NB4 (cell line): Measurements from ENCODE around the gene ITSN1.

Source experiments
- DNase-seq: peaks from one replicate; pipeline ENCODE4 v3.0.0; 2010; ENCODE audit warnings: low read depth
- H3K4me3 ChIP-seq: one replicate; pipeline ENCODE4 v1.5.1; 2011; ENCODE audit warnings: mild to moderate bottlenecking, low read depth, low read length, moderate library complexity
- MYC ChIP-seq: IDR thresholded peaks from 2 replicates; pipeline ENCODE4 v1.6.1; 2011; ENCODE audit warnings: low read depth, low read length
- POLR2A ChIP-seq: IDR thresholded peaks from 2 replicates; pipeline ENCODE4 v1.6.1; 2011; ENCODE audit warnings: mild to moderate bottlenecking; ENCODE audit not compliant: insufficient read length; ENCODE audit errors: extremely low read depth
- TF ChIP-seq, protein P1 (sequence below): IDR thresholded peaks from one replicate; pipeline ENCODE4 v1.5.1; 2012; ENCODE audit warnings: low read depth, low read length
- TF ChIP-seq, protein P2 (sequence below): IDR thresholded peaks from 2 replicates; pipeline ENCODE4 v1.6.1; 2011; ENCODE audit warnings: low read depth, low read length

ITSN1 gene

DNA sequence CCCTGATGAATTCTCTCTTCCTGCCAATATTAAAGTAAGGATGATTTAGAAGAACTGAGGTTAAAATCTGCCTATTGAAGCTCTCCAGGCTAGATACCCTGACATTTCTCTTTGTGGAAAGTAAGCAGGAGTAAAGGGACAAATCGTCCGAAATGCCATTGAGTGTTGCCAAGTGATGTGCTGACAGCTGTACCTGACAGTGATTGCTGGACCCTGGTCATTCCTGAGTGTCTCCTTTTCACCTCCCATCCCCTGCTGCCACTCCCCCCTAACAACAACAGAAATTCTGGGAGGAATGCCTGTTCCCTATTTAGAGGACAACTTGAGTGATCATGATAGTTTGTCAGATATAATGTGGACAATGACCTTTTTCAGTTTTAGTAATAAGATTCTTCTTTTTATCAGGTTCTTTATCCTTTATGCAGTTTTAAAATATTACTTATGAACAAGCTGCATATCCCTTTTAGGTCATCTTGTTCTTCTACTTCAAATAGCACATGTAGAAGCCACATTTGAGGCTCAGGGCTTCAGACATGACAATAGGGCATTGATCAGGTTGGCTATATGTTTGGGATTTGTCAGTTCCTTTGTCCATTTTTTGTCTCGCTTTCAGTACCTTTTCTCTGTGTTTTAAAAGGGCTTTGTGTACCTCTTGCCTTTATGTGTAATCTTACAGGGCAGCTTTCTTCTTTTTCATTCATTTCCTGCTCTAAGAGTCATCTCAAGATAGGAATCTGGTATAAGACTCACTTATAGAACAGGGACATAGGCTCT lies 56.0 kb downstream of the ITSN1 start:
- no peak overlapping the region for H3K4me3 ChIP-seq
- TF ChIP-seq POLR2A, result no peak
- no peak for TF ChIP-seq MYC
- TF ChIP-seq, protein P1, sequence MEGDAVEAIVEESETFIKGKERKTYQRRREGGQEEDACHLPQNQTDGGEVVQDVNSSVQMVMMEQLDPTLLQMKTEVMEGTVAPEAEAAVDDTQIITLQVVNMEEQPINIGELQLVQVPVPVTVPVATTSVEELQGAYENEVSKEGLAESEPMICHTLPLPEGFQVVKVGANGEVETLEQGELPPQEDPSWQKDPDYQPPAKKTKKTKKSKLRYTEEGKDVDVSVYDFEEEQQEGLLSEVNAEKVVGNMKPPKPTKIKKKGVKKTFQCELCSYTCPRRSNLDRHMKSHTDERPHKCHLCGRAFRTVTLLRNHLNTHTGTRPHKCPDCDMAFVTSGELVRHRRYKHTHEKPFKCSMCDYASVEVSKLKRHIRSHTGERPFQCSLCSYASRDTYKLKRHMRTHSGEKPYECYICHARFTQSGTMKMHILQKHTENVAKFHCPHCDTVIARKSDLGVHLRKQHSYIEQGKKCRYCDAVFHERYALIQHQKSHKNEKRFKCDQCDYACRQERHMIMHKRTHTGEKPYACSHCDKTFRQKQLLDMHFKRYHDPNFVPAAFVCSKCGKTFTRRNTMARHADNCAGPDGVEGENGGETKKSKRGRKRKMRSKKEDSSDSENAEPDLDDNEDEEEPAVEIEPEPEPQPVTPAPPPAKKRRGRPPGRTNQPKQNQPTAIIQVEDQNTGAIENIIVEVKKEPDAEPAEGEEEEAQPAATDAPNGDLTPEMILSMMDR, result no peak
- TF ChIP-seq, protein P2, sequence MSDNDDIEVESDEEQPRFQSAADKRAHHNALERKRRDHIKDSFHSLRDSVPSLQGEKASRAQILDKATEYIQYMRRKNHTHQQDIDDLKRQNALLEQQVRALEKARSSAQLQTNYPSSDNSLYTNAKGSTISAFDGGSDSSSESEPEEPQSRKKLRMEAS, result no peak
- DNase-seq, result no peak

DNA sequence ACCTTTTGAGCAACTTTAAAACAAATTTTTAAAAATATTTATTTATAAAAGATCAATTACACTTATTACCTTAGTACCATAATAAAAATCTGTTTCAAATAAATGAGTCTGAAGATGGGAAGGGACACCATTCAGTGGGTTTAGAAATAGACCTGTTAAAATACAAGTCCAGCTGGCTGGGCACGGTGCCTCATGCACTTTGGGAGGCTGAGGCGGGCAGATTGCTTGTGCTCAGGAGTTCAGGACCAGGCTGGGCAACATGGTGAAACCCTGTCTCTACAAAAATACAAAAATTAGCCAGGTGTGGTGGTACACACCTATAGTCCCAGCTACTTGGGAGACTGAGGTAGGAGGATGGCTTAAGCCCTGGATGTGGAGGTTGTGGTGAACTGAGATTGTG lies 57.0 kb downstream of the ITSN1 start:
- TF ChIP-seq, protein P2, result no peak
- TF ChIP-seq, protein P1, result no peak
- no peak for TF ChIP-seq POLR2A
- no peak for TF ChIP-seq MYC
- H3K4me3 ChIP-seq, result no peak overlapping the region
- DNase-seq, result no peak

DNA sequence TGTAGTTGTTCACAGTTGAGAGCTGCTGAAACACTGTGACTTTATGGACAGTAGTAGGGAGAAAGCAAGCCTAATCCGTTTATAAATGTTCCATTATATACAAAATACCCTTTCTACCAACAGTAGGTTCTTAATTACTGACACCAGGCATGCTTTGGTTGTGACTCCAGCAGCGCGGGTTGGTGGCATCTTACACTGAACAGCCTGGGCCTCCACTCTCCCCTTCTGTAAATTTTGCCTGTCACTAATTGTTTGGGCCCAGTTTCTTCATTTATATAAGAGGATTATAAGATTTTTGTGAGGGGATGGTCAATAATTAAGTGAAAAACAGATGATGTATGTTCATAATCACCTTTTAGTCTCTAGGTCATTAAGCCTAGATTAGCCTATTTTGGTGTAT lies 58.2 kb downstream of the ITSN1 start:
- H3K4me3 ChIP-seq, result no peak overlapping the region
- TF ChIP-seq, protein P2, result no peak
- no peak for TF ChIP-seq POLR2A
- TF ChIP-seq, protein P1, result no peak
- TF ChIP-seq MYC, result no peak
- DNase-seq, result no peak

DNA sequence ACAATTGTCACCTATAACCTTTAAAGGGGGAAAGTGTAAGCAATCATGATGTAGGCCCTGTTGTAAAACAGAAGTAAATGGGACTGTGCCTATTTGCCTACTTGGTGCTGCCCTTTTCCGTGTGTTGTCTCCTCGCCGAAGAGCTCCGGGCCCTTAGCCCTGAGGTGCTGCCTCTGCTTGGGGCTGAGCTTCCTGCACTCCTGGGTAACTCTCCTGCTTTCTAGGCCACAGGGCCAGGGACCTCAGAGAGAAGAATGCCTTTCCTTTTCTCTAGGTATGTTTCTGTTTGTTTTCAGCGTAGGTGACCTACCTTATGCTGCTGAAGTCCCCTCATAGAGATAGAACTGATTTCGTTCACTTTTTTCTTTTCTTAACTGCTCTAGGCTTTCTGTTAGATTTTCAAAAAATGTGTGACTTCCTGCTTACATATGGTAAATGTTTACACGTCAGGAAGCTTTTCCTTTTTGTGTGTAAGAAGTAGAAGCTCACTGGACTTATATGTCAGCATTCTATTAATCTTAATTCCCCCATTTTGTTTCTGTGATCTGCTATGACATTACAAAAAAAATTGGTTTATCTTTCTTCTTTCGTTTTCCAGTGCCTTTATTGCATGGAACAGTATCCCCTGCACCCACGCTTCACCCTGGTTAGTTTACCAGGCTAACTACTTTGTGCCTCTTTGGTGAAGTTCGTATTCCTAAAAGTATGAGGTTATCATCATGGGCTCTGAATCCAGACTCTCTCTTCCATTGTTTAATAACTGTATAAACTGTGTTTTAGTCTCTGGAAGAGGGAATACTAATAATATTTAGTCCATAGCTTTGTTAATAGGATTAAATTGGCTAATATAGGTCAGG lies 61.7 kb downstream of the ITSN1 start:
- TF ChIP-seq POLR2A (no peak), MYC (no peak)
- TF ChIP-seq, protein P2, result no peak
- TF ChIP-seq, protein P1, result no peak
- DNase-seq, result no peak
- H3K4me3 ChIP-seq, result no peak overlapping the region

DNA sequence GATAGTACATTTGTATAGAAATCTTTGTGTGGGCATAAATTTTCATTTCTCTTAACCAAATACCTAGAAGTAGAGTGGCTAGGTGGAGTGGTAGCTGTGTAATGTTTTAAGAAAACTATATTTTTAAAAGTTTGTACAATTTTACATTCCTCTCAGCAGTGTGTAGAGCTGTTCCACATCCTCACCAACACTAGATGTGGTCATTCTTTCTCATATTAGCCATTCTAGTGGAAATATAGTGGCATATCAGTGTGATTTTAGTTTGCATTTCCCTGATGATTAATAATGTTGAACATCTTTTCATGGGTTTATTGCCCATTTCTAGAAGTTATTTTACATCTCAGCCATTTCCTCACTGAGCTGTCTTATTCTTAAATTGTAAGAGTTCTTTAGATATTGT lies 65.5 kb downstream of the ITSN1 start:
- no peak for TF ChIP-seq MYC
- TF ChIP-seq POLR2A, result no peak
- TF ChIP-seq, protein P1, result no peak
- TF ChIP-seq, protein P2, result no peak
- DNase-seq, result no peak
- no peak overlapping the region for H3K4me3 ChIP-seq
